GM12892 (cell line): ENCODE data around the gene HCRTR1.

Experiments
- POLR2A ChIP-seq: IDR thresholded peaks from 2 replicates; pipeline ENCODE4 v1.6.1; 2011; ENCODE audit warnings: low read depth, low read length, control low read depth
- POLR2AphosphoS5 ChIP-seq: IDR thresholded peaks from 2 replicates; pipeline ENCODE4 v1.6.1; 2011; ENCODE audit warnings: low read depth, low read length, control low read depth
- TAF1 ChIP-seq: IDR thresholded peaks from 2 replicates; pipeline ENCODE4 v1.6.1; 2011; ENCODE audit warnings: low read depth, mild to moderate bottlenecking, control low read depth, low read length, borderline replicate concordance

DNA sequence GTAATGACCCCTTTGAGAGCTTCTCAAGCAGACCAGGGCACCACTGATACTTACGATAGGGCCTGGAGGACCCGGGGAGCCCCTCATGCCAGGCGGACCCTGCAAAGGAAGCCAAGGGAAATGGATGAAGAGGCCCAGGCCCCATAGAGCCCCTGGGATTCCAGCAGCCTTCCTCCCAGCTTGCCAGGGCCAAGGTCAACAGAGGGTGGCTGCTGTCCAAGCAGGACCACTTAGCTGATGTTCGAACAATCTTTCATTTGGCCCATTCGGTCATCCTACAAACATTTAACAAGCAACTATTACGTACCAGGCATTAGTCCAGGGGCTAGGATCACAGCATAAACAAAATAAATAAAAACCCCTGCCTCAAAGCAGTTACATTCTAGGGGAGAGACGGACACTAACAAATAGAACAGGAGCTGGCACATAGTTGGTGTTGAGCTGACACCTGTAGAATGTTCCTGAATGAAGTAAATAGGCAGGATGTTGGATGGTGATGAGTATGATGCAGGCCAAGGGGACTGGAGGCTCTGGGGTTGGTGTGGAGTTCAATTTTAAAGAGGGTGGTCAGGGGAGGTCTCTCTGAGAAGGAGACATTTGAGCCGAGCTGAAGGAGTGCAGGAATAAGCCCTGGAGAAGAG lies 54.2 kb downstream of the HCRTR1 start:
- TF ChIP-seq POLR2A (no peak), POLR2AphosphoS5 (no peak), TAF1 (no peak)
